ENCODE results near the gene RSBN1.

Gene RSBN1

DNA sequence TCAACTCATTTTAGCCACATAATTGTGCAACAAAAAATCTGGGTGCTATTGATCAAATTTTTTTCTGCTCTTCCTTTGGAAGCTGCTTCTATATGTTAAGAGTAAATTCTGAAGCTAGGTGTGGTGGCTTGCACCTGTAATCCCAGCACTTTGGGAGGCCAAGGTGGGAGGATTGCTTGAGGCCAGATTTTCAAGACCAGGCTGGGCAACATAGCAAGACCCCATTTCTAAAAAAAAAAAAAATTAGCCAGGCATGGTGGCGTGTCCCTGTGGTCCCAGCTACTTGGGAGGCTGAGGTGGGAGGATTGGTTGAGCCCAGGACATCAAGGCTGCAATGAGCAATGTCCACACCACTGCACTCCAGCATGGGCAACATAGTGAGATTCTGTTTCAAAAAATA lies 24.3 kb upstream of the RSBN1 start:
- no peak for TF ChIP-seq YY1 (IDR thresholded peaks at IDR 0.05; ENCODE audit: insufficient read depth, insufficient read length)
- TF ChIP-seq ZNF274 (IDR thresholded peaks at IDR 0.05; ENCODE audit: low read depth, low read length): no peak
- no peak for TF ChIP-seq SUZ12 (IDR thresholded peaks at IDR 0.05; ENCODE audit: extremely low read depth, insufficient read depth, insufficient read length)
- no peak for DNase-seq (ENCODE audit: low read depth, low spot score)
- Histone ChIP-seq H3K4me1 (ENCODE audit: insufficient read depth, insufficient read length) (no peaks in the 10 kb centered on the region), H3K36me3 (ENCODE audit: insufficient read depth, insufficient read length, low read length) (no peaks in the 10 kb centered on the region), H3K4me3 (ENCODE audit: insufficient read length, low read depth) (no peak overlapping the region), H3K27me3 (ENCODE audit: insufficient read depth, insufficient read length) (no peaks in the 10 kb centered on the region), H3K9ac (ENCODE audit: insufficient read length, low read depth) (no peak overlapping the region), H3K9me3 (ENCODE audit: insufficient read depth, low read length) (no peaks in the 10 kb centered on the region)

DNA sequence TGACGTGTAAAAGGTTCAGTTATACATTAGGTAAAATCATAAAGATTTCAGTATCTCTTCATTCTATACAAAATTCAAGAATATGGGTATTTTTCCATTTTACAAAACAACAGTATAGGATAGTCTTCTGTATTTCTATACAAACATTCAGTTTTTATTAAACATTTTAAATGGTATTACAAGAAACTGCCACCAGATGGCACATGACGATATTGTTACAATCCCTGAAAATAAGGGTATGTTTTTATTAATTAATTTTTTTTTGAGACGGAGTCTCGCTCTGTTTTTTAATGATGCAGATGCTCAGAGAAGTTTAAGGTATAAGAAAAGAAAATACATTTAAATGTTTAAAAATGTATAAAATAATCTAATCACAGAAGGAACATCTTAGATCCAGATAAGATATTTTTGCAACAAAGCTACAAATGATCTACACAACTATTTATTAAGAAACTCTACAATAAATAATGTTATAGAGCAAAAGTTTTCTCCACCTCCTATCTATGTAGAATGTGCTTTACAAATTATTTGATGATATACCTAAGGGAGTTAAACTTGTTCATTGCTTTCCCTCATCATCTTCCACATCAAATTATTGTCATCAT lies 23.5 kb upstream of the RSBN1 start:
- Histone ChIP-seq H3K36me3 (ENCODE audit: insufficient read depth, insufficient read length, low read length) (no peaks in the 10 kb centered on the region), H3K4me1 (ENCODE audit: insufficient read depth, insufficient read length) (no peaks in the 10 kb centered on the region), H3K9me3 (ENCODE audit: insufficient read depth, low read length) (no peaks in the 10 kb centered on the region), H3K27me3 (ENCODE audit: insufficient read depth, insufficient read length) (no peaks in the 10 kb centered on the region), H3K4me3 (ENCODE audit: insufficient read length, low read depth) (no peak overlapping the region), H3K9ac (ENCODE audit: insufficient read length, low read depth) (no peak overlapping the region)
- DNase-seq (ENCODE audit: low read depth, low spot score): no peak
- no peak for TF ChIP-seq ZNF274 (IDR thresholded peaks at IDR 0.05; ENCODE audit: low read depth, low read length)
- TF ChIP-seq SUZ12 (IDR thresholded peaks at IDR 0.05; ENCODE audit: extremely low read depth, insufficient read depth, insufficient read length): no peak
- TF ChIP-seq YY1 (IDR thresholded peaks at IDR 0.05; ENCODE audit: insufficient read depth, insufficient read length): no peak

DNA sequence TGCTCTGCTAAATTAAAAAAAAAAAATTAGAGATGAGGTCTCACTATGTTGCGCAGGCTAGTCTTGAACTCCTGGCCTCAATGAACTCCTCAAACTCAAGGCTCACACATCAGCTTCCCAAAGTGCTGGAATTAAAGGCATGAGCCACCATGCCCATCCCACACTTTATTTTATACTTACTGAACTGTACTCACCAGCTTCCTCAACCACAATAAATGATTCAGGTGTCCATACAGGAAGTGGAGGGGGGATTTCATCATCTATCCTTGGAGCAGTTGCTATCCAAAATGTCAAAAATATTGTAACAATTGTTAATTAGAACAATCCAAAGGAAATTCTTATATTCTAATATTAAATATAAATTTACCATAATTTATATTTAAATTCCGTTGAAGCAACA lies 22.4 kb upstream of the RSBN1 start:
- Histone ChIP-seq H3K4me1 (ENCODE audit: insufficient read depth, insufficient read length) (no peaks in the 10 kb centered on the region), H3K27me3 (ENCODE audit: insufficient read depth, insufficient read length) (no peaks in the 10 kb centered on the region), H3K4me3 (ENCODE audit: insufficient read length, low read depth) (no peak overlapping the region), H3K9ac (ENCODE audit: insufficient read length, low read depth) (no peak overlapping the region), H3K9me3 (ENCODE audit: insufficient read depth, low read length) (no peaks in the 10 kb centered on the region), H3K36me3 (ENCODE audit: insufficient read depth, insufficient read length, low read length) (no peaks in the 10 kb centered on the region)
- TF ChIP-seq ZNF274 (IDR thresholded peaks at IDR 0.05; ENCODE audit: low read depth, low read length): no peak
- no peak for TF ChIP-seq SUZ12 (IDR thresholded peaks at IDR 0.05; ENCODE audit: extremely low read depth, insufficient read depth, insufficient read length)
- TF ChIP-seq YY1 (IDR thresholded peaks at IDR 0.05; ENCODE audit: insufficient read depth, insufficient read length): no peak
- DNase-seq (ENCODE audit: low read depth, low spot score): no peak

DNA sequence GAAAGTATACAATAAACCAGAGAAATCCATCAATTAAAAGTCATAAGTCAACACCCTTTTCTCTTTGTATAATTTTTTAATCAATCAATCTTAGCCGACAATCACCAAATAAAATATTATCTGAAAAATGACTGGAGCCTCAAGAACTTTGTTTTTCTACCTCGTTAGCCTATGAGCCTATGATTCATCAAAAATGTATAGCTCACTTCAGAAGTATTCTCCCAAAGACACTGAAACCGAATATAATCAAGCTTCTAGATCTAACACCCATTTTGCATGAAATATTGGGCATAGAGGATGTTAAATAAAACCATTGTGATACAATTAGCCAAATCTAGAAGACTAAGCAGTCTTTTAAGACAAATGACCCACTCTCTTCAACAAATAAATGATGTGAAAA lies 17.8 kb upstream of the RSBN1 start:
- Histone ChIP-seq H3K9ac (ENCODE audit: insufficient read length, low read depth) (no peak overlapping the region), H3K4me1 (ENCODE audit: insufficient read depth, insufficient read length) (no peaks in the 10 kb centered on the region), H3K4me3 (ENCODE audit: insufficient read length, low read depth) (no peak overlapping the region), H3K9me3 (ENCODE audit: insufficient read depth, low read length) (no peaks in the 10 kb centered on the region), H3K36me3 (ENCODE audit: insufficient read depth, insufficient read length, low read length) (no peaks in the 10 kb centered on the region), H3K27me3 (ENCODE audit: insufficient read depth, insufficient read length) (no peaks in the 10 kb centered on the region)
- TF ChIP-seq YY1 (IDR thresholded peaks at IDR 0.05; ENCODE audit: insufficient read depth, insufficient read length) (no peak), SUZ12 (IDR thresholded peaks at IDR 0.05; ENCODE audit: extremely low read depth, insufficient read depth, insufficient read length) (no peak), ZNF274 (IDR thresholded peaks at IDR 0.05; ENCODE audit: low read depth, low read length) (no peak)
- DNase-seq (ENCODE audit: low read depth, low spot score): no peak

DNA sequence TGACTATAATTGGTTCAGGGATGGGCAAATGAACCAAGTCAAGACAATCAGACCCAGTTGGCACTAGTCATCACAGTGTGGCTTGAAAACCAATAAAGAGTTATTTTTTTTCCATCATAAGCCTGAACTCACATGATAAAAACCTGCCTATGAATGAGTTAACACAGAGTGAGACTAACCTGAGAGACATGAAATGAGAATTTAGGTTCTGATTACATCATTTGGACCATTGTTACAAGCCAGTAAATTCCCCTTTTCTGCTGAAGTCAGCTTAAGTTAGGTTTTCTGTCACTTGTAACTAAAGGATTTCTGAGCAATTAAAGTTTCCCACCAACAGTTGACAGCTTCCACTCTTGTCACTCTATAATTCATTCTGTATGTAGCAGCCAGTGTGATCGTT lies 9.6 kb upstream of the RSBN1 start:
- Histone ChIP-seq H3K4me3 (ENCODE audit: insufficient read length, low read depth) (no peak overlapping the region), H3K9ac (ENCODE audit: insufficient read length, low read depth) (no peak overlapping the region), H3K4me1 (ENCODE audit: insufficient read depth, insufficient read length) (no peaks in the 10 kb centered on the region), H3K36me3 (ENCODE audit: insufficient read depth, insufficient read length, low read length) (no peaks in the 10 kb centered on the region), H3K27me3 (ENCODE audit: insufficient read depth, insufficient read length) (no peaks in the 10 kb centered on the region), H3K9me3 (ENCODE audit: insufficient read depth, low read length) (no peaks in the 10 kb centered on the region)
- TF ChIP-seq YY1 (IDR thresholded peaks at IDR 0.05; ENCODE audit: insufficient read depth, insufficient read length) (no peak), ZNF274 (IDR thresholded peaks at IDR 0.05; ENCODE audit: low read depth, low read length) (no peak), SUZ12 (IDR thresholded peaks at IDR 0.05; ENCODE audit: extremely low read depth, insufficient read depth, insufficient read length) (no peak)
- no peak for DNase-seq (ENCODE audit: low read depth, low spot score)

DNA sequence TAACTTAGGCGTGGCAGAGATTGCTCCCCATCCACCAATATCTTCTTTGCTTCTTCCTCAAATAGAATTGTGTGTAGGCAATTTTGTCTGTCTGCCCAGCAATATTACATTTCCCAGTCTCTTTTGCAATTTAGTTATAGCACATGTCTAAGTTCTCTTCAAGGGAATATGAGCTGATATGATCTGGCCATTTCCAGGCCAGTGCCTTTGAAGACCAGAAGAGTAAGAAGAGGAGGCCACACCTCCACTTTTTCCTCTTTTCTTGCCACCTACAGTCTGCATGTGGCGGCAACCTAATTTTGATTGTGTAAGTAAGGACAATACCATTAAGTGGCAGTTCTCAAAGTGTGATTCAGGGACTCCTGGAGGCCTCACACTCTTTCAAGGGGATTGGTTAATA lies 6.3 kb upstream of the RSBN1 start:
- Histone ChIP-seq H3K9ac (ENCODE audit: insufficient read length, low read depth) (no peak overlapping the region), H3K27me3 (ENCODE audit: insufficient read depth, insufficient read length) (no peaks in the 10 kb centered on the region), H3K9me3 (ENCODE audit: insufficient read depth, low read length) (no peaks in the 10 kb centered on the region), H3K4me3 (ENCODE audit: insufficient read length, low read depth) (no peak overlapping the region), H3K4me1 (ENCODE audit: insufficient read depth, insufficient read length) (no peaks in the 10 kb centered on the region), H3K36me3 (ENCODE audit: insufficient read depth, insufficient read length, low read length) (no peaks in the 10 kb centered on the region)
- TF ChIP-seq YY1 (IDR thresholded peaks at IDR 0.05; ENCODE audit: insufficient read depth, insufficient read length): no peak
- no peak for TF ChIP-seq ZNF274 (IDR thresholded peaks at IDR 0.05; ENCODE audit: low read depth, low read length)
- no peak for TF ChIP-seq SUZ12 (IDR thresholded peaks at IDR 0.05; ENCODE audit: extremely low read depth, insufficient read depth, insufficient read length)
- DNase-seq (ENCODE audit: low read depth, low spot score): no peak

DNA sequence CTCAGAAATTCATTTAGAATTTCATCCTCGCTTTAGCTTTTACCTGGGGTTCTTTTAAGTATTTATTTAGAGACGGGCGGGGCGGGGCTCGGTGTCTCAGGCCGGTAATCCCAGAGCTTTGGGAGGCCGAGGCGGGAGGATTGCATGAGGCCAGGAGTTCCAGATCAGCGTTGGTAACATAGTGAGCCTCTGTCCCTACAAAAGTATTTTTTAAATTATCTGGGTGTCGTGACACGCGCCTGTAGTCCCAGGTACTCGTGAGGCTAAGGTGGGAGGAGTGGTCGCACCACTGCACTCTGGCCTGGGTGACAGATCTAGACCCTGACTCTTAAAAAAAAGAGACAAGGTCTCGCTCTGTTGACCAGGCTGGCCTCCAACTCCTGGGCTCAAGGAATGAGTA lies 942 bp upstream of the RSBN1 start:
- DNase-seq (ENCODE audit: low read depth, low spot score): no peak
- TF ChIP-seq SUZ12 (IDR thresholded peaks at IDR 0.05; ENCODE audit: extremely low read depth, insufficient read depth, insufficient read length): no peak
- TF ChIP-seq ZNF274 (IDR thresholded peaks at IDR 0.05; ENCODE audit: low read depth, low read length): no peak
- no peak for TF ChIP-seq YY1 (IDR thresholded peaks at IDR 0.05; ENCODE audit: insufficient read depth, insufficient read length)
- no peaks in the 10 kb centered on the region for H3K9me3 ChIP-seq (ENCODE audit: insufficient read depth, low read length)
- H3K4me3 ChIP-seq (ENCODE audit: insufficient read length, low read depth): no peak overlapping the region
- H3K27me3 ChIP-seq (ENCODE audit: insufficient read depth, insufficient read length): no peaks in the 10 kb centered on the region
- no peaks in the 10 kb centered on the region for H3K4me1 ChIP-seq (ENCODE audit: insufficient read depth, insufficient read length)
- H3K9ac ChIP-seq (ENCODE audit: insufficient read length, low read depth): no peak overlapping the region
- no peaks in the 10 kb centered on the region for H3K36me3 ChIP-seq (ENCODE audit: insufficient read depth, insufficient read length, low read length)
